ENCODE measurements around the gene NUP42.

The NUP42 gene

GRCh38 chr7:23242321-23242720 lies 60.5 kb downstream of the NUP42 start:
- Histone ChIP-seq H3K27ac (ENCODE audit: low read length) (peak overlapping the region; percentile 58; the same call in 1 of the 2 replicates), H3K9ac (ENCODE audit: low read length) (peak overlapping the region; percentile 20; the same call in 1 of the 2 replicates), H3K4me3 (ENCODE audit: low read length) (no peak overlapping the region), H3K9me2 (replicated peaks; ENCODE audit: insufficient read depth, low read length) (no peaks in the 10 kb centered on the region), H3K79me2 (ENCODE audit: low read length) (no peaks in the 10 kb centered on the region), H3K4me2 (ENCODE audit: low read depth, low read length) (peak overlapping the region; percentile 18; the same call in 1 of the 2 replicates), H3K4me1 (ENCODE audit: low read length) (peaks cover 14% of the 10 kb centered on the region), H2AFZ (ENCODE audit: low read length) (peak overlapping the region; percentile 69), H3K27me3 (replicated peaks; ENCODE audit: insufficient read depth, low read length) (no peaks in the 10 kb centered on the region), H3F3A (ENCODE audit: insufficient read depth, low read length) (peaks cover 12% of the 10 kb centered on the region; the same call in 1 of the 2 replicates), H3K9me3 (replicated peaks; ENCODE audit: insufficient read depth, low read length) (no peaks in the 10 kb centered on the region), H4K20me1 (ENCODE audit: insufficient read depth, low read length) (no peaks in the 10 kb centered on the region), H3K36me3 (replicated peaks; ENCODE audit: insufficient read depth, low read length) (no peaks in the 10 kb centered on the region)
- no peak for TF ChIP-seq CTCF (IDR thresholded peaks at IDR 0.05; ENCODE audit: low read length)
- TF ChIP-seq EZH2 (optimal IDR thresholded peaks at IDR 0.05; ENCODE audit: low read depth, low read length) = no peak
- TF ChIP-seq EZH2phosphoT487 (IDR thresholded peaks at IDR 0.05; ENCODE audit: low read length) = no peak
- DNase-seq = peak; percentile 46

- H3F3A ChIP-seq (ENCODE audit: insufficient read depth, low read length) = peaks cover 12% of the 10 kb centered on the region; the same call in 1 of the 2 replicates
- peak overlapping the region; percentile 58; the same call in 1 of the 2 replicates for H3K27ac ChIP-seq (ENCODE audit: low read length)
- no peaks in the 10 kb centered on the region for H3K79me2 ChIP-seq (ENCODE audit: low read length)
- no peak for DNase-seq
- H3K4me2 ChIP-seq (ENCODE audit: low read depth, low read length) = peak overlapping the region; percentile 18
- H3K4me1 ChIP-seq (ENCODE audit: low read length) = peaks cover 14% of the 10 kb centered on the region
- H3K27me3 ChIP-seq (replicated peaks; ENCODE audit: insufficient read depth, low read length) = no peaks in the 10 kb centered on the region
- H3K9me2 ChIP-seq (replicated peaks; ENCODE audit: insufficient read depth, low read length) = no peaks in the 10 kb centered on the region
- no peaks in the 10 kb centered on the region for H3K9me3 ChIP-seq (replicated peaks; ENCODE audit: insufficient read depth, low read length)
- H3K36me3 ChIP-seq (replicated peaks; ENCODE audit: insufficient read depth, low read length) = no peaks in the 10 kb centered on the region
- no peaks in the 10 kb centered on the region for H4K20me1 ChIP-seq (ENCODE audit: insufficient read depth, low read length)
- no peak overlapping the region for H3K4me3 ChIP-seq (ENCODE audit: low read length)
- H2AFZ ChIP-seq (ENCODE audit: low read length) = peak overlapping the region; percentile 69; the same call in 1 of the 2 replicates
- H3K9ac ChIP-seq (ENCODE audit: low read length) = no peak overlapping the region
- TF ChIP-seq EZH2 (optimal IDR thresholded peaks at IDR 0.05; ENCODE audit: low read depth, low read length) = no peak
- TF ChIP-seq EZH2phosphoT487 (IDR thresholded peaks at IDR 0.05; ENCODE audit: low read length) = no peak
- no peak for TF ChIP-seq CTCF (IDR thresholded peaks at IDR 0.05; ENCODE audit: low read length)
Measured at GRCh38 chr7:23242935-23243334, 61.1 kb downstream of the NUP42 start.

- Histone ChIP-seq H3K27ac (ENCODE audit: low read length) (no peak within 1 kb of the TSS), H3F3A (ENCODE audit: insufficient read depth, low read length) (peaks cover 12% of the 10 kb centered on the region; the same call in 1 of the 2 replicates), H4K20me1 (ENCODE audit: insufficient read depth, low read length) (no peaks in the 10 kb centered on the region), H3K4me2 (ENCODE audit: low read depth, low read length) (no peak within 1 kb of the TSS), H3K4me1 (ENCODE audit: low read length) (peaks cover 14% of the 10 kb centered on the region), H2AFZ (ENCODE audit: low read length) (no peak within 1 kb of the TSS), H3K27me3 (replicated peaks; ENCODE audit: insufficient read depth, low read length) (no peaks in the 10 kb centered on the region), H3K36me3 (replicated peaks; ENCODE audit: insufficient read depth, low read length) (no peaks in the 10 kb centered on the region), H3K9me3 (replicated peaks; ENCODE audit: insufficient read depth, low read length) (no peaks in the 10 kb centered on the region), H3K4me3 (ENCODE audit: low read length) (no peak within 1 kb of the TSS), H3K9ac (ENCODE audit: low read length) (no peak within 1 kb of the TSS), H3K9me2 (replicated peaks; ENCODE audit: insufficient read depth, low read length) (no peaks in the 10 kb centered on the region), H3K79me2 (ENCODE audit: low read length) (no peaks in the 10 kb centered on the region)
- TF ChIP-seq EZH2 (optimal IDR thresholded peaks at IDR 0.05; ENCODE audit: low read depth, low read length) = no peak
- no peak for TF ChIP-seq CTCF (IDR thresholded peaks at IDR 0.05; ENCODE audit: low read length)
- TF ChIP-seq EZH2phosphoT487 (IDR thresholded peaks at IDR 0.05; ENCODE audit: low read length) = no peak
- no peak for DNase-seq
Measured at GRCh38 chr7:23246555-23246954, 64.7 kb downstream of the NUP42 start, which contains the start of gene GPNMB. TSS of gene GPNMB (plus strand) at chr7:23246775. CDS start at chr7:23246858, 83 bp downstream.

Data from MM.1S (cell line).